Right atrium auricular region (tissue), 2 donors: ENCODE measurements around the gene MRPL10. TPM values are rescaled to one million over a fixed set of nuclear protein-coding genes. Genes with fewer than 3 reads are reported as not detected.

Experiments
- DNase-seq: peaks from one replicate; pipeline ENCODE4 v3.0.0-alpha.2; 2019; ENCODE audit warnings: low spot score
- H3K27ac ChIP-seq, 2 donors: fragments of 200-600 bp; sonication (generic); 1 replicate in 1 of 2; 2 replicates in 1 of 2; pipeline ENCODE4 v1.5.1; 2016 to 2019
- H3K27me3 ChIP-seq, 2 donors: fragments of 200-600 bp; sonication (generic); one replicate each; pipeline versions ENCODE4 v1.5.1 to v1.6.0; 2017 to 2019
- H3K36me3 ChIP-seq: fragments of 200-600 bp; sonication (generic); one replicate; pipeline ENCODE4 v1.5.1; 2016
- H3K4me1 ChIP-seq, 2 donors: fragments of 200-600 bp; sonication (generic); one replicate each; pipeline versions ENCODE4 v1.5.1 to v1.6.0; 2017 to 2019
- H3K4me3 ChIP-seq, 2 donors: fragments of 200-600 bp; sonication (generic); 1 replicate in 1 of 2; 2 replicates in 1 of 2; pipeline ENCODE4 v1.5.1; 2017 to 2019; ENCODE audit warnings: mild to moderate bottlenecking in 1 of 2, moderate library complexity in 1 of 2
- H3K9me3 ChIP-seq, 2 donors: fragments of 200-600 bp; sonication (generic); one replicate each; pipeline ENCODE4 v1.5.1; 2019
- CTCF ChIP-seq, 2 donors: fragments of 200-600 bp; sonication (generic); IDR thresholded peaks; one replicate each; pipeline ENCODE4 v1.5.1; 2019; ENCODE audit warnings: antibody characterized with exemption in 2 of 2
- total RNA-seq, 2 donors: library from RNA; depleted of rRNA; stranded (reverse); fragments of >200 nt; gene quantifications; one replicate each; pipeline ENCODE4 v1.1.0, GENCODE V29; 2016

The MRPL10 gene
- total RNA-seq, 2 donors from 2014 or later = 51.8 to 61.3 TPM

- peaks cover 20% of the 10 kb centered on the region for H3K36me3 ChIP-seq
- TF ChIP-seq CTCF (IDR thresholded peaks at IDR 0.05) = no peak
- H3K4me3 ChIP-seq = no peak overlapping the region
- peaks cover 0 to 22% of the 10 kb centered on the region in 2 donors for H3K4me1 ChIP-seq
- DNase-seq = no peak
- no peaks in the 10 kb centered on the region for H3K9me3 ChIP-seq
- no peak overlapping the region for H3K27ac ChIP-seq
- H3K27me3 ChIP-seq = no peaks in the 10 kb centered on the region
Observed at GRCh38 chr17:47807421-47807820, 23.9 kb downstream of the MRPL10 start.

- peaks cover 0 to 22% of the 10 kb centered on the region in 2 donors for H3K4me1 ChIP-seq
- peaks cover 20% of the 10 kb centered on the region for H3K36me3 ChIP-seq
- no peak for DNase-seq
- no peaks in the 10 kb centered on the region for H3K27me3 ChIP-seq
- no peak overlapping the region for H3K4me3 ChIP-seq
- no peak overlapping the region for H3K27ac ChIP-seq
- no peaks in the 10 kb centered on the region for H3K9me3 ChIP-seq
- TF ChIP-seq CTCF (IDR thresholded peaks at IDR 0.05) = no peak
Observed at GRCh38 chr17:47806913-47807255, 24.5 kb downstream of the MRPL10 start.

- no peak for DNase-seq
- Histone ChIP-seq H3K4me3 (no peak overlapping the region), H3K27ac (peak overlapping the region; percentile 70 to 78), H3K27me3 (no peaks in the 10 kb centered on the region), H3K36me3 (peaks cover 20% of the 10 kb centered on the region), H3K4me1 (peaks cover 0 to 20% of the 10 kb centered on the region in 2 donors), H3K9me3 (no peaks in the 10 kb centered on the region)
- no peak for TF ChIP-seq CTCF (IDR thresholded peaks at IDR 0.05)
Observed at GRCh38 chr17:47806026-47806912, 25.1 kb downstream of the MRPL10 start.

- Histone ChIP-seq H3K4me3 (no peak overlapping the region), H3K27ac (peak overlapping the region in 1 of 2 donors; percentile 70)
- DNase-seq = no peak
Observed at GRCh38 chr17:47804461-47804860, 26.9 kb downstream of the MRPL10 start.

GRCh38 chr17:47803751-47804150 is 27.6 kb downstream of the MRPL10 start:
- Histone ChIP-seq H3K27me3 (no peaks in the 10 kb centered on the region), H3K9me3 (no peaks in the 10 kb centered on the region), H3K27ac (no peak overlapping the region), H3K36me3 (peaks cover 16% of the 10 kb centered on the region), H3K4me1 (peaks cover 0 to 7% of the 10 kb centered on the region in 2 donors), H3K4me3 (no peak overlapping the region)
- no peak for TF ChIP-seq CTCF (IDR thresholded peaks at IDR 0.05)
- no peak for DNase-seq

More at GRCh38 chr17:47804461-47804860, 26.9 kb downstream of the MRPL10 start:
- Histone ChIP-seq H3K9me3 (no peaks in the 10 kb centered on the region), H3K27me3 (no peaks in the 10 kb centered on the region), H3K36me3 (peaks cover 20% of the 10 kb centered on the region), H3K4me1 (peaks cover 0 to 7% of the 10 kb centered on the region in 2 donors)
- no peak for TF ChIP-seq CTCF (IDR thresholded peaks at IDR 0.05)
